Skeletal muscle tissue (tissue), 4 donors: Measurements from ENCODE around the gene WDR70. TPM values are rescaled to one million over a fixed set of nuclear protein-coding genes. Genes with fewer than 3 reads are reported as not detected.
"Not testable (repeated sequence)": the region's sequence is repeated elsewhere in the genome, so short reads cannot be mapped to it uniquely, and the experiment has no call there.

Source experiments
- H3K27ac ChIP-seq: one replicate; pipeline ENCODE4 v1.7.0; 2013; ENCODE audit warnings: mild to moderate bottlenecking, low read depth, low read length, inconsistent platforms
- H3K27me3 ChIP-seq, 3 donors: one replicate each; pipeline ENCODE4 v1.7.0; 2013; ENCODE audit warnings: low read length in 3 of 3; ENCODE audit not compliant: control insufficient read depth in 3 of 3, insufficient read depth in 3 of 3
- H3K36me3 ChIP-seq, 3 donors: one replicate each; pipeline ENCODE4 v1.7.0; 2013; ENCODE audit warnings: low read length in 3 of 3; ENCODE audit not compliant: control insufficient read depth in 3 of 3, insufficient read depth in 3 of 3
- H3K4me1 ChIP-seq, 3 donors: one replicate each; pipeline ENCODE4 v1.7.0; 2013; ENCODE audit warnings: low read length in 3 of 3, mild to moderate bottlenecking in 3 of 3; ENCODE audit not compliant: control insufficient read depth in 3 of 3, insufficient read depth in 3 of 3
- H3K4me3 ChIP-seq, 3 donors: one replicate each; pipeline ENCODE4 v1.7.0; 2013; ENCODE audit warnings: low read length in 3 of 3
- H3K9ac ChIP-seq, 3 donors: one replicate each; pipeline ENCODE4 v1.7.0; 2013; ENCODE audit warnings: low read length in 3 of 3, mild to moderate bottlenecking in 3 of 3, moderate library complexity in 2 of 3, low read depth in 1 of 3
- H3K9me3 ChIP-seq, 3 donors: one replicate each; pipeline ENCODE4 v1.7.0; 2013; ENCODE audit warnings: low read length in 3 of 3; ENCODE audit not compliant: control insufficient read depth in 3 of 3
- total RNA-seq: library from RNA; depleted of rRNA; stranded (reverse); fragments of >200 nt; gene quantifications from one replicate; pipeline ENCODE4 v1.2.3, GENCODE V29; 2014
- donor health status: Osteomylitis.

Gene WDR70
- total RNA-seq, 1 donor from 2014 or later, result 23.0 TPM

DNA sequence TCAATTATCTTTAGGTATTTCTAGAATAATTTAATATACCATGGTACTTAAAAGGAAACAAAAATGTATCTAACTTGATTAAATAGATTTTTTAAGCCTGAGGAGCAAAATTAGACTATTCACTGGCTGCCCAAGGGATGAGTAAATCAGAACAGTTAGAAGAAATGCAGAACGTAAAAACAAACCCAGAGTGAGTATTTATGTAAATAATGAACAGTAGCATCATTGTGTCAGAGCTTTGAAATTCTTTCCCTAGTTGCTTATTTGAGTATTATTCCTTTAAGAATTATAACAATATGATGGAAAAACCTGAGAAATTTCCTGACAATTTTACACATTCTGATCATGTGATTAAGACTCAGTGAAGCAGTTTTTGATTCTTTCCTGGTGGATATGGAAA, 259.8 kb downstream of the WDR70 start:
- Histone ChIP-seq H3K4me3 (no peak overlapping the region), H3K9me3 (no peaks in the 10 kb centered on the region), H3K27ac (no peak overlapping the region), H3K4me1 (peaks cover 4 to 6% (median 5%) of the 10 kb centered on the region in 3 donors), H3K36me3 (no peaks in the 10 kb centered on the region), H3K27me3 (no peaks in the 10 kb centered on the region), H3K9ac (no peak overlapping the region)

DNA sequence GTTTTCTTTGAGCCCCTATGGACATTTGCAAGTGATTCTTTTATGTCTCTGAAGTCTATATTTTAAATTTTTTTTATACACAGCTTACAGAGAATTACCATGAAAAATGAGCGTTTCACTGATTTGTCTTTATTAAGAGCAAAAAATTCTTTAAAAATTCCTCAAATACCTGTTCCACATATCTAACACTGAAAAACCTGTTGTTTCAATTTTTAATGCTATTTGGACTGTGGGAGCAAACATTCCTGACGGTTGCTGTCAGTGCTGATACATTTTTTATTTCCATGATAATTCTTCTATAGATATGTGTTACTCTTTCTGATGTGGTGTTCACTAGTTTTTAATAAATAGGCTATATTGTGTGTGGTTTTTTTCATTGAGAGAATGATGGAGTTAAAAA, 261.0 kb downstream of the WDR70 start:
- no peak overlapping the region for H3K27ac ChIP-seq
- H3K36me3 ChIP-seq, result no peaks in the 10 kb centered on the region
- no peaks in the 10 kb centered on the region for H3K9me3 ChIP-seq
- no peak overlapping the region for H3K9ac ChIP-seq
- no peaks in the 10 kb centered on the region for H3K27me3 ChIP-seq
- no peak overlapping the region for H3K4me3 ChIP-seq
- peaks cover 4 to 6% (median 5%) of the 10 kb centered on the region in 3 donors for H3K4me1 ChIP-seq

DNA sequence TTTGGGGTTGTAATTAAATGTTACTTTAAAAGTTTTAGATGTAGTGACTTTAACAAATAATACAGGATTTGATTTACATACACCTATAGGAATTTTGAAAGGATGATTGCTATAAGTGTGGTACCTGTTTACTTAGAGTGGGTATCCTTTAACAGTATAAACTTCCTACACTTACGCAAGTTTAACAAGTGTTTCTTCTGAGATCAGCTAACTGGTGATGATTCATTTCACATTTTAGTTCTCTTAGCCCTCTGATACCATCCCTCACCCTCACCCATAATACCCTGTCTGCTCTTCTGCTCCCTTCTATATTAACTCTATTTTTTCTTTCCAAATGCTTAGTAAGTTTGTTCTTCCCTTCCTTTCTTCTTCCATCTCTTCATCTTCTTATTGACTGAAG, 262.8 kb downstream of the WDR70 start:
- H3K36me3 ChIP-seq, result no peaks in the 10 kb centered on the region
- H3K4me1 ChIP-seq, result peaks cover 4 to 6% (median 5%) of the 10 kb centered on the region in 3 donors
- H3K27ac ChIP-seq, result no peak overlapping the region
- no peak overlapping the region for H3K9ac ChIP-seq
- peaks cover 0 to 2% (median 0%) of the 10 kb centered on the region in 3 donors for H3K9me3 ChIP-seq
- H3K4me3 ChIP-seq, result no peak overlapping the region
- no peaks in the 10 kb centered on the region for H3K27me3 ChIP-seq

DNA sequence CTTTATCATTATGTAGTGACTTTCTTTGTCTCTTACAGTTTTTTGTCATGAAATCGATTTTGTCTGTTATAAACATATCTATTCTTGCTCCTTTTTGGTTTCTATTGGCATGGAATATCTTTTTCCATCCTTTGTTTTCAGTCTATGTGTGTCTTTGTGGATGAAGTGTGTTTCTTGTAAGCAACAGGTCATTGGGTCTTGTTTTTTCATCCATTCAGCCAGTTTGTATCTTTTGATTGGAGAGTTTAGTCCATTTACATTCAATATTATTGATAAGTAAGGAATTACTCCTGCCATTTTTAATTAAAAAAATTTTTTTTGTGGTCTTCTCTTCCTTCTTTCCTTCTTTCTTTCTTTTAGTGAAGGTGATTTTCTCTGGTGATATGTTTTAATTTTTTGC, 266.6 kb downstream of the WDR70 start:
- Histone ChIP-seq H3K9me3 (peaks cover 0 to 2% (median 0%) of the 10 kb centered on the region in 3 donors), H3K27me3 (no peaks in the 10 kb centered on the region), H3K27ac (no peak overlapping the region), H3K4me1 (no peaks in the 10 kb centered on the region), H3K4me3 (no peak overlapping the region), H3K9ac (no peak overlapping the region), H3K36me3 (no peaks in the 10 kb centered on the region)

DNA sequence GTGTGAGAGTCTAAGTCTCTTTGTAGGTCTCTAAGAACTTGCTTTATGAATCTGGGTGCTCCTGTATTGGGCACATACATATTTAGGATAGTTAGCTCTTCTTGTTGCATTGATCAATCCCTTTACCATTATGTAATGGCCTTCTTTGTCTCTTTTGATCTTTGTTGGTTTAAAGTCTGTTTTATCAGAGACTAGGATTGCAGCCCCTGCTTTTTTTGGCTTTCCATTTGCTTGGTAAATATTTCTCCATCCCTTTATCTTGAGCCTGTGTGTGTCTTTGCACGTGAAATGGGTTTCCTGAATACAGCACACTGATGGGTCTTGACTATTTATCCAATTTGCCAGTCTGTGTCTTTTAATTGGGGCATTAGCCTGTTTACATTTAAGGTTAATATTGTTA, 275.4 kb downstream of the WDR70 start:
- H3K36me3 ChIP-seq, H3K4me3 ChIP-seq, H3K4me1 ChIP-seq, H3K9ac ChIP-seq, H3K27me3 ChIP-seq, H3K27ac ChIP-seq, H3K9me3 ChIP-seq: not testable (repeated sequence)

DNA sequence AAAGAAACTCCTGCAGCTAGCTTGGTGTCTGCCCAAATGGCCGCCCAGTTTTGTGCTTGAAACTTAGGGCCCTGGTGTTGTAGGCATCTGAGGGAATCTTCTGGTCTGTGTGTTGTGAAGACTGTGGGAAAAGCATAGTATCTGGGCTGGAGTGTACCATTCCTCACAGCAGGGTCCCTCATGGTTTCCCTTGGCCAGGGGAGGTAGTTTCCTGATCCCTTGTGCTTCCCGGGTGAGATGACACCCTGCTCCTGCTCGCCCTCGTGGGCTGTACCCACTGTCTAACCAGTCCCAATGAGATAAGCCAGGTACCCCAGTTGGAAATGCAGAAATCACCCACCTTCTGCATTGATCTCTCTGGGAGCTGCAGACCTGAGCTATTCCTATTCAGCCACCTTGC, 277.9 kb downstream of the WDR70 start:
- Histone ChIP-seq H3K9me3 (no peaks in the 10 kb centered on the region), H3K4me3 (no peak overlapping the region), H3K36me3 (no peaks in the 10 kb centered on the region), H3K4me1 (no peaks in the 10 kb centered on the region), H3K27me3 (no peaks in the 10 kb centered on the region), H3K9ac (no peak overlapping the region), H3K27ac (no peak overlapping the region)

DNA sequence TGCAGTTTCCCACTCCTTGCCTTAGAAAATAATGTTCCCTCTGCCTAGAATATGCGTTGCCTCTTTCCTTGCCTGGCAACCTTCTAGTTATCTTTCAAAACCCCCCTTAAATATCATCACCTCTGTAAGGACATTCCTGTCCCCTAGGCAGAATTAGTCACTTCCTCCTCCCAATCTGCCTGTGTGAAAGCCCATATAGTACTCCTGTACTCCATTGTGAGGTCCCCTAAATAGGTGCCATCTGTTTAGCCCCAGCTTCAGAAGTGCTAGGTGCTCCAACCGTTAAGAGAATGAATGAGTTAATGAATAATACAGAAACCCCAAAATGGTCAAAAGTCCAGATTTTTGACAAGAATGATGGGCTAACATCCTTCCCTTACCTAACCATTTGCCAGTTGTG, 279.3 kb downstream of the WDR70 start:
- Histone ChIP-seq H3K9me3 (no peaks in the 10 kb centered on the region), H3K36me3 (no peaks in the 10 kb centered on the region), H3K27me3 (no peaks in the 10 kb centered on the region), H3K4me3 (no peak overlapping the region), H3K27ac (no peak overlapping the region), H3K4me1 (no peaks in the 10 kb centered on the region), H3K9ac (no peak overlapping the region)

DNA sequence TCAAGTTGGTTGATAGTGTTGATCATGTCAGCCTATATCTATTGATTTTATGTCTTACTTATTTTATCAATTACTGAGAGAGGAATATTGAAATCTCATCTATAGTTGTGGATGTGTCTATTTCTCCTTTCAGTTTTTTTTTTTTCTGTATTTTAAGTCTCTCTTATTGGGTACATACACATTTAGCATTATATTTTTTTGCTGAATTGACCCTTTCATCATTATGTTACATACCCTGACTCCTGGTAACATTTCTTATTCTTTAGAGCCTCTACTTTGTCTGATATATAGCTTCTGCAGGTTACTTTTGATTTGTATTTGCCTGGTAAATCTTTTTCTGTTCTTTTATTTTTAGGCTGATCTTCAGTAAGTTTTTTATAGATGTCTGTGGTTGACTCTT, 281.2 kb downstream of the WDR70 start:
- Histone ChIP-seq H3K27me3 (no peaks in the 10 kb centered on the region), H3K27ac (no peak overlapping the region), H3K36me3 (no peaks in the 10 kb centered on the region), H3K4me1 (peaks cover 2 to 3% (median 2%) of the 10 kb centered on the region in 3 donors), H3K4me3 (no peak overlapping the region), H3K9ac (no peak overlapping the region), H3K9me3 (no peaks in the 10 kb centered on the region)

DNA sequence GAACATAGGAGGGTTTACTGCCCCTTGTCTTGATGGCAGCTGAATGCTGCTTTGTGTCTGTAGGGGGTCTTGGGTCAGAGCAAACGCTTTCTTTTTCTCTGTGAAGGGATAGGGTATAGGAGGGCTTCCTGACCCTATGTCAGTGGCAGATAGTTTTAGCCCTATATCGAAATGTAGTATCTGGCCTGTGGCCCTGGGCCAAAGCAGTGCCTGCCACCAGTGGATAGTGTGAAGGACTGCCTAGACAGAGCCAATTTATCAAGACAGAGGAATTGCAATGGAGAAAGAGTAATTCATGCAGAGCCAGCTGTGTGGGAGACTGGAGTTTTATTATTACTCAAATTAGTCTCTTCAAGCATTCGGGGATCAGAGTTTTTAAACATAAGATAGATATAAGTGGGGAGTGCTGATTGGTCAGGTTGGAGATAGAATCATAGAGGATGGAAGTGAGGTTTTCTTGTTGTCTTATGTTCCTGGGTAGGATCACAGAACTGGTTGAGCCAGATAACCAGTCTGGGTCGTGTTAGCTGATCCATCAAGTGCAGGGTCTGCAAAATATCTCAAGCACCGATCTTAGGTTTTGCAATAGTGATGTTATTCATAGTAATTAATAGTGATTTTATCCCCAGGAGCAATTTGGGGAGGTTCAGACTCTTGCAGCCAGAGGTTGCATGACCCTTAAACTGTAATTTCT, 282.3 kb downstream of the WDR70 start:
- Histone ChIP-seq H3K4me1 (peaks cover 7 to 11% (median 10%) of the 10 kb centered on the region in 3 donors), H3K9me3 (no peaks in the 10 kb centered on the region), H3K4me3 (no peak overlapping the region), H3K27ac (no peak overlapping the region), H3K27me3 (no peaks in the 10 kb centered on the region), H3K9ac (no peak overlapping the region), H3K36me3 (no peaks in the 10 kb centered on the region)

DNA sequence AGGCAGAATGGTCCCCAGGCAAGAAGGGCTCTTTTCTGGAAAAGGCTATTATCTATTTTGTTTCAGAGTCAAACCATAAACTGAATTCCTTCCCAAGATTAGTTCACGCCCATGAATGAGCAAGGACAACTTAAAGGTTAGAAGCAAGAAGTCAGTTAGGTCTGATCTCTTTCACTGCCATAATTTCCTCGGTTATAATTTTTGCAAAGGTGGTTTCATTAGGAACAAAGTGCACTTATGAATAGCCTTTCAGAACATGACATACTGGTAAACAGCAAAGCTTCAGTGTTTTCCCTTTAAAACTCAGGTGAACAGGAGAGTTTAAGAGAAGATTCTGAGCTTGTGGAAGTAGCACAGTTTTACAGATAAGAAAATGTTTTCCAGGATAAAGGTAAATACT, 282.8 kb downstream of the WDR70 start:
- peaks cover 9 to 16% (median 15%) of the 10 kb centered on the region in 3 donors for H3K4me1 ChIP-seq
- H3K27me3 ChIP-seq, result no peaks in the 10 kb centered on the region
- no peak overlapping the region for H3K9ac ChIP-seq
- H3K36me3 ChIP-seq, result no peaks in the 10 kb centered on the region
- no peak overlapping the region for H3K27ac ChIP-seq
- H3K4me3 ChIP-seq, result no peak overlapping the region
- H3K9me3 ChIP-seq, result no peaks in the 10 kb centered on the region
